T-helper 9 cell (primary cell): ENCODE measurements around the gene CPNE9.
"Not testable (repeated sequence)": the region's sequence is repeated elsewhere in the genome, so short reads cannot be mapped to it uniquely, and the experiment has no call there.

Experiments
- DNase-seq: peaks from one replicate; pipeline ENCODE4 v3.0.0-alpha.2; 2020

Gene CPNE9

DNA sequence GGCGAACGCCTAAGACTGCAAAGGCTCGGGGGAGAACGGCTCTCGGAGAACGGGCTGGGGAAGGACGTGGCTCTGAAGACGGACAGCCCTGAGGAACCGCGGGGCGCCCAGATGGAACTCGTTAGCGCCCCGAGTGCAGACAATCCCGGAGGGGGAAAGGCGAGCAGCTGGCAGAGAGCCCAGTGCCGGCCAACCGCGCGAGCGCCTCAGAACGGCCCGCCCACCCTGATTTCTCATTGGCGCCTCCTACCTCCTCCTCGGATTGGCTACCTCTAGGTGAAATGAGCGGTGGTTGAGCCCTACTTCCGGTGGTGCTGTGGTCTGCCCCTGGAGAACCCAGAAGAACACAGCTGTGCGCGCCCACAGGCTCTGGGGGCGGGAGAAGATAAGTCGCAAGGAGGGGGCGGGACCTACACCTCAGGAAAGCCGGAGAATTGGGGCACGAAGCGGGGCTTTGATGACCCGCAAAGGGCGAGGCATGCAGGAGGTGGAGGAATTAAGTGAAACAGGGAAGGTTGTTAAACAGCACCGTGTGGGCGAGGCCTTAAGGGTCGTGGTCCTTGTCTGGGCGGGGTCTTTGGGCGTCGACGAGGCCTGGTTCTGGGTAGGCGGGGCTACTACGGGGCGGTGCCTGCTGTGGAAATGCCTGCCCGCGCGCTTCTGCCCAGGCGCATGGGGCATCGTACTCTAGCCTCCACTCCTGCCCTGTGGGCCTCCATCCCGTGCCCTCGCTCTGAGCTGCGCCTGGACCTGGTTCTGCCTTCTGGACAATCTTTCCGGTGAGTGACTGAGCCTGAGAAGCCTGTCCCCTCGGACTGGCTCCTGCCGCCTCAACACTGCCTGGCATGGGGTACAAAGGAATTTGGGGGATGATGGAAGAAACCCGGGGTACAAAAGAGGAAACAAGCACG, 46.3 kb downstream of the CPNE9 start, which contains the start of gene OGG1:
OGG1 (plus strand) TSS at position 308 of the 911 bp plus-strand sequence; CDS start at position 643, 335 bp downstream.
- DNase-seq = peak; percentile 92

DNA sequence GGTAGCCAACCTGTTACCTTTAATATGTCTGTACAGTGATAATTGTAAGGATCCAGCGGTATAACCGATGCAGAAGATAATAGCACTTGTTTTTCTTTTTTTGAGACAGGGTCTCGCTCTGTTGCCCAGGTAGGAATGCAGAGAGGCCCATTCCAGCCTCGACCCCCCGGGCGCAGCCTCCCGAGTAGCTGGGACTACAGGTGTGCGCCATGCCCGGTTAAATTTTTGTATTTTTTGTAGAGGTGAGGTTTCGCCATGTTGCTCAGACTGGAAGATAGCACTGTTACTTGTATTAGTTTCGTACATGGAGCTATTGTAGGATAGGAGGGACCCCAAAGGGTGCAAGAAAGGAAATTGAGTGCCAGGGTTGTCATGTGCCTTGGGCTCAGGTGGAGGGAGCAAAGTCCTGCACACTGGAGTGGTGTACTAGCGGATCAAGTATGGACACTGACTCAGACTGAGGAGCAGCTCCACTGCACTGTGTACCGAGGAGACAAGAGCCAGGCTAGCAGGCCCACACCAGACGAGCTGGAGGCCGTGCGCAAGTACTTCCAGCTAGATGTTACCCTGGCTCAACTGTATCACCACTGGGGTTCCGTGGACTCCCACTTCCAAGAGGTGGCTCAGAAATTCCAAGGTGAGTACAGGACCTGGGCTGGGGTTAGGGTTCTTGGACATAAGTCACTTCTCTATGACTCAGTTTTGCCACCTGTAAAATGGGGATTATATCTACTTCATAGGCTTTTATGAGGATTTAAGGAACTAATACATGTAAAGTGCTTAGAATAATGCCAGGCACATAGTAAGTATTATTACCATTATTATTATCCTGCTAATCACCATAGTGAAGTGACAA, 47.2 kb downstream of the CPNE9 start:
- DNase-seq = no peak

DNA sequence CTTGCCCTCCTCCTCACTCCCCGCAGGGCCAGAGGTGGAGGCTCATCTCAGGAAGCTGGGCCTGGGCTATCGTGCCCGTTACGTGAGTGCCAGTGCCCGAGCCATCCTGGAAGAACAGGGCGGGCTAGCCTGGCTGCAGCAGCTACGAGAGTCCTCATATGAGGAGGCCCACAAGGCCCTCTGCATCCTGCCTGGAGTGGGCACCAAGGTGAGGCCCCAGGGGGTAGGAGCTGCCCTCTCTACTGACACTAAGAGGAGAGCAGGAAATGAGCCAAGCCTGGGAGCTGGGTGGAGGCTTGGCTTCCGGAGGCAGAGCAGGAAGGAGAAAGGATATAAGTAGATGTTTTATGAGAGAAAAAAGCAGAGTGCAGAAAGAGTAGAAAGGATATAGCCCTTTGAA, 51.0 kb downstream of the CPNE9 start:
- DNase-seq = no peak

GRCh38 chr3:9757427-9757826, 53.8 kb downstream of the CPNE9 start:
- no peak for DNase-seq

DNA sequence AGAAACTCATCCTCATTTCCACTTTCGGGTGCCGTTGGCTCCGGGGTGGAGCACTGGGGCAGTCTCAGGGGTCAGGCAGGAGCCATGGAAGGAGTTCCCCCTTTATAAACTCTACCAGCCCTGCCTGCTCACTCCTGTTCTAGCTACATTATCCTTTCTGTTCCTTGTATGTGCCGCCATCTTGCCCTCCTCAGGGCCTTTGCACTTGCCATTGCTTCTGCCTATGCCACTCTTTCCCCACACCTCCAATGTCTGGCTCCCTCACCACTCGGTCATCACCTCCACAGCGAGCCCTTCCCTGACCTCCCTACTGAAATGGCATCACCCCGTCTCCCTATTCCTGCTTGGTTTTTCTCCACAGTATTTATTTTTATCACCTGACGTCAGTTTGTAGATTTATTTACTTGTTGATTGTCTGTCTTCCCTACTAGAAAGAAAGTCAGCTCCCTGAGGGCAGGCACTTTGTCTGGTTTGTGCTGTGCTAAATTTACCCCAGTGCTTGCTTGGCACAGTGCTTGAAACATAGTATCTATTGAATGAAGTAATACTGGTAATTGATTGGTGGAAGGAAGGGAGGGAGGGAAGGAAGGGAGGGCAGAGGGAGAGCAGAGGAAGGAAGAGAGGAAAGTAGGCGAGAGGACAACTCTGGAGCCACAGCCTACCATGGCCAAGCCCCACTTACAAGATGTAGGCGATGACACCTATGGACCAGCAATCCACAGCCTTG, 57.3 kb downstream of the CPNE9 start:
- no peak for DNase-seq

DNA sequence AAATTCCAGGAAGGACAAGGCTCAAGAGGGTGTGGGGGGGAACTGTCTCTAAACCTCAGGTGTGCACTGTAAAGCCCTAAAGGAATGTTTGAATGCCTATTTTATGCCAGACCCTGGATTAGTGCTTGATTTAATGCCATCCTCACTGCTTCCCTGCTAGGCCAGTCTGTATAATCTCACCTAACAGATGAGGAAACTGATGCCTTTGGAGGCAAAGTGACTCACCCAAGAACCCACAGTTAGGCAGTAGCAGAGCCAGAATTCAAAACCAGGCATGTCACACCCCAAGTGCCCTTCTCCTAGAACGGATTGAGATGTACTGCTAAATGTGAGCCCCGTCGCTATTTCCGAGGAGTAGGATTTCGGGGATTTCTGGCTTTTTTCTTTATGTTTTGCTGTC, 58.3 kb downstream of the CPNE9 start:
- no peak for DNase-seq

- no peak for DNase-seq
Observed at GRCh38 chr3:9762871-9763270, 59.2 kb downstream of the CPNE9 start.

GRCh38 chr3:9765865-9766264, 62.2 kb downstream of the CPNE9 start:
- no peak for DNase-seq

- no peak for DNase-seq
Observed at GRCh38 chr3:9767418-9767817, 63.8 kb downstream of the CPNE9 start.

GRCh38 chr3:9768141-9768775, 64.6 kb downstream of the CPNE9 start:
- DNase-seq = no peak

GRCh38 chr3:9769012-9769411, 65.4 kb downstream of the CPNE9 start:
- DNase-seq = no peak

DNA sequence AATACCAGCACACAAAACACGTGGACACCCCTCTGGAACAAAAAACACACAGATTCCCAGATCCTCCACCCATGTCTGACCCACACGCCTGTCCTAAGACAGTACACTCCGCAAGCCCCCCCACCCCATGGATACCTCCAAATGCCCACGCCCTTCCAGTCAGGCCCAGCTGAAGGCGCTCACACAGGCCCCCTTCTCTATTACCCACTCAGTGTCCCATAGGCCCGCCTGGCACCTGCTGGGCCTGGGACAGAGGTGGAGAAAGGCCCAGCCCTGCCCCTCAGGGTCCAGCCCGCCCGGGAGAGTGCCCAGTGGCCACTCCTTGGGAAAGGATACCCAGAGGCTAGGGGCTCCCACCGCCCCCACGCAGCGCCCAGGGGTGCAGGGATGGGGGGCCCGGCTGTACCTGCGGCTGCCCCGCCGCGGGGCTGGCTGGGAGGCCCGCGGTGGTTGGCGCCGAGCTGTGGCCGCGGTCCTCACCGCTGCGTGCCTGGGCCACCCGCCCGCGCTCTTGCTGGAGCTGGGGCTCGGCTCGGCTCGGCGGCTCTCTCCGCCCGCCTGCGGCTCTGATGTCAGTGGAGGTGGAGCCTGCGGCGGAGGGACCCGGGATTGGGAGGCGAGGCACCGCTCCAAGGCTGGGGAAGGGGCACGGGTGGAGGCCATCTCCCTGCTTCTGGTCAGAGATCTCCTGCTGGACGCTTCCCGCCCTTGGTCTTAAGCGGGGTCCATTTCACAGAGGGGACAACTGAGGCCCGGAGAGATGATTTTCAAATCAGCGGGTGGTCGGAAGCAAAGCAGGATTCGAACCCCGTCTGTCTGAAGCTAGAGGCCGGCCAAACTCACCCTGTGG, 66.0 kb downstream of the CPNE9 start, which contains the start of gene CAMK1:
CAMK1 (minus strand) TSS at position 522 of the 850 bp plus-strand sequence. CDS start 2,198 bp downstream, outside the sequence.
- DNase-seq = peak; percentile 42

DNA sequence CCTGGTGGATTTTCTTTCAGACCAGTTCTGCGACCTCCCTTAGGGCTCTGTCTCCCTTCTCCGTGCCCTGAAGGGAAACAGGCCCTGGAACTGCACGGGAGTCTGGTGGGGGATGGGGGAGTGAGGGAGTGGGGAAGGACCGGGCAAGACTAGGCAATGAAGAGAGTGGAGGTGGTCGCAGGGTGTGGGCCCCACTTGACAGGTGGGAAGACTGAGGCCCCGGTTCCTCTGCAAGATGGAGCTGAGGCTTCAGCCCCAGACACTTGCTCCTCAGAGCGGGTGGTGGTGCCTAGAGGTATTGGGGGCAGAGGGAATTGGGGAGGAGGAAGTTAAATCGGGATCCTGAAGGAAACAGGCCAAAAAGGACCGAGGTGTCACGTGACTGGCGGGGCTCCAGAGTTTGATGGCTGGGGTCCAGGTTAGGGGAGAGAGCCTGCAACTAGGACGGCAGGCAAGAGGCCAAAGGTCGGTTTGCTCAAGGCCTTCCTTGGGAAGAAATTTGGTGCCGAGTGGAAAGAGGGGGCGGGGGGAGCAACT, 66.7 kb downstream of the CPNE9 start:
- no peak for DNase-seq

DNA sequence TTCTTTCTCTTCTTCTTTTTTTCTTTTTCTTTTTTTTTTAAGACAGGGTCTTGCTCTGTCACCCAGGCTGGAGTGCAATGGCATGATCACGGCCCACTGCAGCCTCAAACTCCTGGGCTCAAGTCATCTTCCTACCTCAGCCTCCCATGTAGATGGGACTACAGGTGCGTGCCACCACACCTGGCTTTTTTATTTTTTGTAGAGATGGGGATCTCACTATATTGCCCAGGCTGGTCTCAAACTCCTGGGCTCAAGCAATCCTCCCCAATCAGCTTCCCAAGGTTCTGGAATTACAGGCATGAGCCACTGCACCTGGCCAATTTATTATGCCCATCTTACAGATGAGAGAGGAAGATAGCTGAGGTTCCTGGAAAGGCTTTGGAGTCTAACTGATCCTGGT, 67.4 kb downstream of the CPNE9 start:
- not testable (repeated sequence) for DNase-seq

GRCh38 chr3:9776896-9777693, 73.5 kb downstream of the CPNE9 start:
- DNase-seq = no peak

DNA sequence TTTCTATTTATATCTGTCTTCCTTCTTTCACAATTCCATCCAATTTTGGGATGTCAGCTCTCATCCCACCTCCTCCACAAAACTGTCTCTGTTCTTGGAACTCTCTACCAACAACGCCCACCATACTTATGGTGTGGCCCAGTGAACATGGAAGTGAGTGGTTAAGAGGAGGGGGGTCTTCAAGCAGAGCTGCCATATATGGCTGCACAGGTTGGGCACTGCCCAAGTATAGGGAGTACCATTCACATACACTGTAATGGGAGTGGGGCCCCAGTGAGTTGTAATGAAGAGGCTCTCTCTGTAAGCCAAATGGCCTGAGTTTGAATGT, 74.0 kb downstream of the CPNE9 start:
- no peak for DNase-seq

- DNase-seq = no peak
Observed at GRCh38 chr3:9778143-9779074, 74.8 kb downstream of the CPNE9 start.

- DNase-seq = no peak
Observed at GRCh38 chr3:9779075-9779593, 75.5 kb downstream of the CPNE9 start.
